ENCODE results near the gene ATXN10.

The ATXN10 gene

GRCh38 chr22:45834241-45834640 is 162.6 kb downstream of the ATXN10 start:
- no peak for DNase-seq

DNA sequence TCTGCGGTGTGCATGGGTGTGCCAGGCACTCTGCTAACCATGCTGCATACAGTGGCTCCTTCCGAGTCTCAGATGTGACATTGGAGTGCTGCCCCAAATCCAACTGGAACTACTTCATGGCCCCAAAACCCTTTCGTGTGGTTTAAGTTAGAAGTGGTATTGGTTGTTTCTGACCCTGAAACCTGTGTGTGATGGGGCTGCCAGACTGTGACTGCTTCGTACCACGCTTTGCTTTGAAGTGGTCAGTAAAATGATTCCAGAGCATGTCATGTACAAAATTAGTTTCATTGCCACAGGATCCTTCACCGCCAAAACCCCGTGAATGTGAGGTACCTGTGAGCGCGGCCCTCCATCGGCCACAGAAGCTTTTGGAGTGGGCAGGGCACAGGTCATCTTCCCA is 163.2 kb downstream of the ATXN10 start:
- no peak for DNase-seq

GRCh38 chr22:45836418-45837169 is 165.0 kb downstream of the ATXN10 start:
- DNase-seq: no peak

- DNase-seq: no peak
Measured at GRCh38 chr22:45837508-45837907, 165.9 kb downstream of the ATXN10 start.

DNA sequence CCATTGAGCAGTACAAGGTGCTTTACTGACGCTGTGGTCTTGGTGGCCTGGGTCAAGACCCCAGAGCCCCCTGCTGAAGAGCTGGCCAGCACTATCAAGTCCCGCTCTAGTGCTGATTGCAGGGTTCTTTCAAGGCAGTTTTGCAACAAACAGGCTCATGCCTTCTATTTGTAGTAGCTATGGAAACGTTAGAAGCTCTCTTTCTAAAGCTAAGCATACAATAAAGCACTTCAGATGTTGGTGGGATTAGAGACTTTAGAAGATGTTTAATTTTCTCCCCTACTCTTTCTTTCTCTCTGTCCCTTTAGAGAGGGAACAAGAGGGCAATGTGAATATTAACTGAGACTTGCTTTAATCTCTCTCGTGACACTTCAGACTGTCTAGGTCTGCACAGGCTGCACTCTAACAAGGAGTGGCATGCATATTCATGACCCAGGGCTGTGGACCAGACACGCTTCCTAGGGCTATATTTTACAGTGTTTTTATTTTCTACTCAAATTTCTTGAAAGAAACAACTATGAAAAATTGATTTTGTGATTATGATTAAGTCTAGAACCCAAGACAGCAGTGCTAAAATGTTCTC is 166.8 kb downstream of the ATXN10 start:
- no peak for DNase-seq

DNA sequence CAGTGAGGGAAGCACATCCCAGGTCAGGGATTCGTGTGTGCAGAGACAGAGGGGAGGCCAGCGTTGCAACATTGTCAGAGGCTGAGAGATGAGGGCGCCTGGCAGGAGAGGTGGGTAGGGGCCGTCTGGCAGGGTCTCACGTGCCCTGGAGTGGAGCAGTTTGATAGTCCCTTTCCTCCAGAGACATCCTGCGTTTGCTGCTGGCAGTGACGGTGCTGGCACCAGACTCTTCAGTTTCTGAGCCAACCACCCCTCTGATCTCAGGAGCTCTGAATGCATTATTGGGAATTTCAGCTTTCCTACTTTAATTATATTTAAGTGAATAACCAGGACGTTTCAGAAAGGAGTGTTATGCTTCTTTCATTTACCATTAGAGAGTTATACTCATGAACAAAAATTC is 168.8 kb downstream of the ATXN10 start:
- DNase-seq: no peak

DNA sequence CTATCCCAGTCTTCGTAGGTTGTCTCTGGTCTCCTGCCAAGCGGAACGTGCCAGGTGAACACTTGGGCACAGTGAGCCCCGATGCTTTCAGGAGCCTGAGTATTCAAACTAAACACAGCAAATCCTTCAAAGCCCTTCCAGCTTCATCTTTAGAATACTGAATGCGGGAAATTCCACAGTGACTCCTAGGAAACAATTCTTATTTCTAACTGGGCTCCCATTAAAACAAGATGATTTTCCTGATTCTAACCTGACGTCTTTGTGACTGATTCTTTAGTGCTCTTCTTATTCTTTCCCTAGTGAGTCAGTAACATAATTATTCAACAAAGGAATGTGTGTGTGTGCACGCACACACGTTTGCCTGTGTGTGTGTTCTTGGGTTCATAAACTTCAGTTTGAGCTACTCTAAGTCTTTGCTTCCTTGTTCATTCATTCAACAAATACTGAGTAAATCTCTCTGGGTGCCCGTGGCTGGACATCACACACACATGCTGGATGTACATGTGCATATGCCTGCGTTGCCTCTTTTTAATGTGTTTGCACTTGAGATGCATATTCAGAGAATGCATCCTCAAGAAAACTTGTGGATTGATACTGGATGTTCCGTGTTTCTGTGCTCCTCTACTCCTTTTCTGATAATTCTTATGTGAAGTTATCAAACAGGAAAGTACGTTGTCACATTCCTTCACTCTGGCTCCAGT is 170.8 kb downstream of the ATXN10 start:
- no peak for DNase-seq

DNA sequence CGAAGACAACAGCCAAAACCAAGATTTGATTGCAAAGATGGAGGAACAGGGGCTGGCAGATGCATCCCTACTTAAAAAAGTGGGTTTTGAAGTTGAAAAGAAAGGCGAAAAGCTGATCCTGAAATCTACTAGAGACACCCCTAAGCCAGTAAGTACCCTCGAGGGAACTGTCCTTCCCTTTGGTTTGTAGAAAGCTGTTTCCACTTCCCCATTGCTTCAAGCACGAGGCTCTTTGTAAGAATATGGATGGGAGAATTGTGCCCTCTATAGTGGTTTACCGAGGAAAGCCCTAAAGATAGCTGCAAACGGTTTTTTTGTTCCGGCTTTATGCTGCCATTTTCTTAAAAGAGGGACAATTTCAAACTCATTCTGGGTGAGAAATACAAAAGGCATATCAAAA is 171.4 kb downstream of the ATXN10 start:
- no peak for DNase-seq

DNA sequence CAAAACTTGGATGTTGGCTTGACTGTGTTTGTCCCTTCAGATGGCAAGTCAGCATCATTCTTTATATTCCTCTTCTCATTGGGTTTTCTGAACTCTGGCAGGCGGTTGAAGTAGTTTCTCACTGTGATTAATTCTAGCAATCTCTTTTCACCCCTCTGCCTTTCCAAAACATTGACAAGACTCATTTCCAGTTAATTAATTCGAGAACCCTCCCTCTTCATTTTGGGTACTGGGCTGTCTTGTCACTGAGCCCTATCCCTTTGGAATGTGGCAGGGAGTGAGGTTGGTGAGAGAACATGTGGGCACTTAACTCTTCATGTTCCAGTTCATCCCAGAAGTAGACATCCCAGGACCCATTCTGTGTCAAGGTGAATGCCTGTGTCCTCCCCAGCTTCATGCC is 172.4 kb downstream of the ATXN10 start:
- no peak for DNase-seq

DNA sequence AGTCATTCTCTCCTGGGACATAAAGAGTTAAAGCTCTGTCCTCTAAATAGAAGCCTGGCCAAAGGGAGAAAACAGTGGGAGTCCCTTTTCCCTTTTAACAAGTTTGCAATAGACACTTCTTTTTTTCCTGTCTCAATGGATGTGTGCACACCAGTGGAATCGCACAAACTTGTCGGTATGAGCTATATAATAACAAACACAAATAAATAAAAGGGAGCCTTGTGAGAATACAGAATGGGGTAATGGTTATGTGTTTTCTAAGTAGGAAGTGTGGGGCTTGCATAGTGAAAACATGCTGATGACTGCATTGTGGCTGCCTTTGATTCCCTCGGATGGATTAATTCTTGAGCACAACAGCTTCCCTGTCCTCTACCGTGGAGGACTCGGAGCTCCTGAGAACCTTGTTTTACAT is 173.4 kb downstream of the ATXN10 start:
- no peak for DNase-seq

GRCh38 chr22:45846952-45847351 is 175.3 kb downstream of the ATXN10 start:
- DNase-seq: no peak

GRCh38 chr22:45848904-45849303 is 177.3 kb downstream of the ATXN10 start:
- no peak for DNase-seq

- no peak for DNase-seq
Measured at GRCh38 chr22:45852826-45853225, 181.2 kb downstream of the ATXN10 start.

GRCh38 chr22:45855961-45856360 is 184.3 kb downstream of the ATXN10 start:
- DNase-seq: no peak

- no peak for DNase-seq
Measured at GRCh38 chr22:45857519-45857918, 185.9 kb downstream of the ATXN10 start.

DNA sequence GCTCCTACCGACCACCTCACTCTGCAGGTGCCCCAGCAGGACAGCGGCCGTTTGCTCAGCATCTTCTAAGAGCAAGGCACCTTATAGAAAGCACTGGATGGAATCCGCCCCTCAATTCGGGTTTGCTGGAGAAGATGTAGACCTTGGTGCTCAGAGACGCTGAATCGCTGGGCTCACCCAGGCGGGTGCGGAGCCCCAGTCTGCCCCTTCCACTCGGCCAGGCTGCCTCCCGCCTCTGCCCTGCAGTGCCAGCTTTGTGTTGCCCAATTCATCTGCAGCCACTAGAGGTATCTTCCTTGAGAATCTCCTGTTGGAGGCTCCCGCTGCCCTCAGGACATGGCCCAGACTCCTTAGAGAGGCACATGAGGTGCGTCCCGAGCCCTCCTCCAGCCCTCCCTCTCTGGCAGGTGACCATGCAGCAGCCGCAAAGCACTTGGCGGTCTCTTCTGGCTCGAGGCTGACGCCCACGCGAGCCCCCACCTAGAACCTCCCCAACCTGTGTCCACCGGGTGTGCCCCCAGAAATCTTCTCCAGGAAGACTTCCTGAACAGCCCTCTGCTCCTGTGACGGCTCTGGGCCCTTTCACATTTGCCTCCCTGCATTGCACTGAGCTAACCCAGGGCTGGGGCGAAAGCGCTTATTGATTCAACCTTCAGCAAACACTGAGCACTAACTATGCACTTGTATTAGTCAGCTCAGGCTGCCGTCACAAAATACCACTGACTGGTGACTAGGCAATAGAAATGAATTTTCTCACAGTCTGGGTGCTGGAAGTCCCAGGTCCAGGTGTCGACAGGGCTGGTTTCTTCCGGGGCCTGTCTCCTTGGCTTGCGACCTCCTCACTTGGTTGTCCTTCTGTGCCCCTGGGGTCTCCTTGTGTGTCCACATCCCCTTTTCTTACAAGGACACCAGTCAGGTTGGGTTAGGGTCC is 187.9 kb downstream of the ATXN10 start:
- no peak for DNase-seq

DNA sequence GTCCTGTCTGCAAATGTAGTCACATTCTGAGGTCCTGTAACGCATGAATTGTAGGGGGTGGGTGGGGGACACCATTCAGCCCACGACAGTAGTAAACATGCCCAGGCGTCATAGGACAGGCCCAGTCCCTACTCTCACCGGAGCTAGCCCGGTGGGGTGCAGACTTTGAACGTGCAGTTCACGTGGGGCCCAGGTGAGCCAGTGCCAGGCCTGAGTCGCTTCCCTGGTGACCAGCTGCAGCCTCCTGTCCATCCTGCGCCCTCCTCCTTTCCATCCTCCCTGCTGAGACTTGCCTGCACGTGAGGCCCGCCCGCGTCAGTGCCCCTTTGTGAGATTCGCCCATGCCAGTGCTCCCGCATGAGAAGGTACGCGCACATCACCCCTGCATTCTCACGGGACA is 188.6 kb downstream of the ATXN10 start:
- DNase-seq: no peak

DNA sequence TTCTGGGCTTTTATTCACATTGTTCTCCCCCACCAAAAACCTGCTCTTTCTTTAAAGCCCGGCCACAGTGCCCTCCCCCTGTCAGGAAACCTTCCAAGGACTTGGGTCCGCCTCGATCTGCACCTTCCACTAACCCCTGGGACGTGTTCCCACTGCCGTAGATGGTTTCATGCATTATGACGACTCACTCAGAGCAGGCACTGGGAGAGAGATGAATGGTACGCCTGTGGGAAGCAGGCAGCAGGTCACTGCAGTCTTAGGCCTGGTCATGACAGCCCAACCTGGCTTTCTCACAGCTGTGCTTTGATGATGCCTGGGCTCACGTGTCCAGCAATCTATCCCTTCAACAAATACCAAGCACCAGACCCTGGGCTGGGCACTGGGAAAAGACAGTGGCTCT is 189.6 kb downstream of the ATXN10 start:
- no peak for DNase-seq

- peak; percentile 45 to 61 for DNase-seq
Measured at GRCh38 chr22:45863981-45864751, 192.5 kb downstream of the ATXN10 start.

DNA sequence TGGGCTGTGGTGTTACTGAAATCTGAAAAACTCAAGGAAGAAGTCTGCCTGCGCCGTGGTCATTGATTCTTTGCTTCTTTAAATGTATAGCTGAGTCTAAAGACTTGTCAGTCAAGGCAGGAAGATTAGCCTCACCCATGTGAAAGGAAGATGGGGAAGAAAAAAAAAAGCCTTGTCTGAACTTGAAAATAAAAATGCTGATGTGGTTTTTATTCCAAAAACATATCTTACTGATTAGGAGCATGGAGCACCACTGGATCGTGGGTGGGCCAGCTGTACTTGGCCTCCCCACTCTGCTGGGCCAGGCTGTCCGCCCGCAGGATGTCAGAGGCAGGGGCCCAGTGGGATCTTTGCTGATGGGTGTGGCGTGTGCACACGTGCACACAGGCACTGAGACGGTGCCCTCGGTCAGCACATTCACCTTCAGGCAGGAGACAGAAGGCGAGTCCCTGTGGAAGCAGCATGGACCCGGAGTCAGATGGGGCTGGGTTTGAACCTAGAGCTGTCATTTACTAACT is 193.4 kb downstream of the ATXN10 start:
- no peak for DNase-seq

DNA sequence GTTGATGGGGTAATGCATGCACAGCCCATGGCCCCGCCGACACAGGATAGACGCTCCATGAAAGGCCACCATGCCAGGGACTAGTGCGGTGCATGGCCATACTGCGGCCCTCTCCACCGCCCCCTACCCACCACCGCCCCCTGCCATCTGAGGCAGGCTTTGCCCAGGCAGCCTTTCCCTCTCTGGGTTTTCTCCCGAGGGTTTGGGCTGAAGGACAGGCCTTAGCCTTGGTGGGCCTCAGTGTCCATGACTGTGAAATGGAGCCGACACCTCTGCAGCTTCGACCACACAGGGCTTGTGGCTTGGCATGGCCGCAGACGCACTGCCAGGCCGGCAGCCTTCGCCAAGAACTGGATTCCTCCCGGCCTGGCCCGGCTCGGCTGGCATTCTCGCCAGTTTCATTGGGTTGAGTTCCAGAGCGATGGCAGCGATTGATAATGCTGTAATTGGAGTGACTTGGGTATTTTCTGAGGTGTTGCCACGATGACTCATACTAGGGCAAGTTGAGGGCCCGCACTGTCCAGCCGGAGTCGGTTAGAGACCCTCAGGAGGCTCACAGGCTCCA is 194.0 kb downstream of the ATXN10 start:
- DNase-seq: no peak

Data from CD4-positive, alpha-beta T cell treated with Interferon alpha-2 for 1 hour (primary cell).